Ovary (tissue), 9 donors: ENCODE data around the gene BRD3. TPM values are rescaled to one million over a fixed set of nuclear protein-coding genes. Genes with fewer than 3 reads are reported as not detected.

Source experiments
- DNase-seq, 5 donors: peaks; one replicate each; pipeline ENCODE4 v3.0.0-alpha.2; 2019 to 2020
- H3K27ac ChIP-seq, 2 donors: fragments of 200-600 bp; one replicate each; pipeline versions ENCODE4 v1.5.1 to v1.8.0; 2019 to 2022
- H3K27me3 ChIP-seq: fragments of 200-600 bp; one replicate; pipeline ENCODE4 v1.8.0; 2022
- H3K36me3 ChIP-seq: fragments of 200-600 bp; sonication (generic); one replicate; pipeline ENCODE4 v1.5.1; 2019
- H3K4me1 ChIP-seq: one replicate; pipeline ENCODE4 v1.8.1; 2013; ENCODE audit warnings: mild to moderate bottlenecking, moderate library complexity; ENCODE audit not compliant: insufficient read depth
- H3K4me3 ChIP-seq: fragments of 200-600 bp; sonication (generic); one replicate; pipeline ENCODE4 v1.5.1; 2017
- H3K9me3 ChIP-seq, 2 donors: fragments of 200-600 bp in 1 of 2; sonication (generic) in 1 of 2; one replicate each; pipeline versions ENCODE4 v1.5.1 to v1.8.1; 2013 to 2019; ENCODE audit warnings: mild to moderate bottlenecking in 1 of 2, moderate library complexity in 1 of 2
- EP300 ChIP-seq: sonication (generic); formaldehyde crosslinking; IDR thresholded peaks from one replicate; pipeline ENCODE4 v1.6.1; 2017; ENCODE audit warnings: antibody characterized with exemption
- POLR2A ChIP-seq: fragments of 450-650 bp; IDR thresholded peaks from one replicate; pipeline ENCODE4 v1.6.1; 2017; ENCODE audit warnings: antibody characterized with exemption, mild to moderate bottlenecking, moderate library complexity
- whole genome bisulfite sequencing, 3 donors: extraction: QIAGEN DNeasy Blood & Tissue Kit in 1 of 3; methylation state at CpG; one replicate each; pipeline versions ENCODE4 v1.1.5 to v1.1.7; 2013 to 2017; 5-methylcytosine and 5-hydroxymethylcytosine counted together
- intact Hi-C, 4 donors: fragments of 100-400 bp; cut with DNase I; formaldehyde crosslinking; loops; one replicate each; pipeline versions ENCODE4 v1.11.0 to v1.15.1; 2022 to 2023
- polyA plus RNA-seq, 2 donors: library from polyadenylated mRNA; stranded (reverse); fragments of 200-250 nt in 1 of 2; fragments of 350-450 nt in 1 of 2; fragmentation: Illumina TruSeq in 1 of 2; extraction: RNeasy Lipid Tissue Mini Kit (QIAGEN cat#74804) in 1 of 2; gene quantifications; one replicate each; pipeline ENCODE4 v1.2.3, GENCODE V29; 2013 to 2014
- total RNA-seq, 7 donors: library from RNA; depleted of rRNA in 2 of 7; stranded (reverse); fragments of >200 nt in 2 of 7; fragmentation: NEBNext Ultra II Directional in 3 of 7; extraction: Animal tissue kit (Norgen Biotek cat#: 25700) in 3 of 7; gene quantifications; one replicate each; pipeline versions ENCODE4 v1.1.0 to v1.2.4, GENCODE V29; 2016 to 2023
- TF ChIP-seq, protein P1 (sequence below), 3 donors: fragments of 450-650 bp in 2 of 3; fragments of 200-600 bp in 1 of 3; IDR thresholded peaks; one replicate each; pipeline versions ENCODE4 v1.5.1 to v1.8.0; 2016 to 2022; ENCODE audit warnings: antibody characterized with exemption in 3 of 3, mild to moderate bottlenecking in 1 of 3
- donor health status: DM: no; HTN: no; CAD: no; lungs with moderate emphysema.
- donor health status: DM: no; HTN: no; CAD: no.
- donor health status: Bipolar disorder and iron deficiency.
- donor health status: DM: yes; HTN: yes; CAD: no.
- donor health status: DM: no; HTN: no; CAD: no.
- donor health status: DM: yes; HTN: yes; CAD: no.

BRD3 gene
- total and polyA plus RNA-seq, 9 donors, result 14.9 to 52.1 (median 39.2) TPM

GRCh38 chr9:134010310-134011173 lies 57.3 kb downstream of the BRD3 start:
- Histone ChIP-seq H3K4me3 (no peak overlapping the region), H3K36me3 (no peaks in the 10 kb centered on the region)

DNA sequence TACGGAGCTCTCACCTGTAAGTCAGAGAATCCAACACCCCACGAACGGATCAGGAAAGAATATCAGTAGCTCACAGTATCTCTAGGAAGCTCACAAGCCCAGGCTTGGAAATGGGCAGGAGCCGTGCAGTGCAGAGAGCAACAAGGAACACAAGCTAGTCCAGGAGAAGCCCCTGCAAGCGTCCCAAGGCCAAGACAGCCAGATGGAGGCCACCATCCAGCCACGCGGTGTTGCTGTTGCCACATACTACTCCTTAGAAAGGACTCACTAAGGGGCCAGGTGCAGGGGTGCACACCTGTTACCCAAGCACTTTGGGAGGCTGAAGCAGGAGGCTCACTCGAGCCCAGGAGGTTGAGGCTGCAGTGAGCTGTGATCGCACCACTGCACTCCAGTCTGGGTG lies 60.3 kb downstream of the BRD3 start:
- no peaks in the 10 kb centered on the region for H3K36me3 ChIP-seq
- DNase-seq, result no peak
- TF ChIP-seq, protein P1, sequence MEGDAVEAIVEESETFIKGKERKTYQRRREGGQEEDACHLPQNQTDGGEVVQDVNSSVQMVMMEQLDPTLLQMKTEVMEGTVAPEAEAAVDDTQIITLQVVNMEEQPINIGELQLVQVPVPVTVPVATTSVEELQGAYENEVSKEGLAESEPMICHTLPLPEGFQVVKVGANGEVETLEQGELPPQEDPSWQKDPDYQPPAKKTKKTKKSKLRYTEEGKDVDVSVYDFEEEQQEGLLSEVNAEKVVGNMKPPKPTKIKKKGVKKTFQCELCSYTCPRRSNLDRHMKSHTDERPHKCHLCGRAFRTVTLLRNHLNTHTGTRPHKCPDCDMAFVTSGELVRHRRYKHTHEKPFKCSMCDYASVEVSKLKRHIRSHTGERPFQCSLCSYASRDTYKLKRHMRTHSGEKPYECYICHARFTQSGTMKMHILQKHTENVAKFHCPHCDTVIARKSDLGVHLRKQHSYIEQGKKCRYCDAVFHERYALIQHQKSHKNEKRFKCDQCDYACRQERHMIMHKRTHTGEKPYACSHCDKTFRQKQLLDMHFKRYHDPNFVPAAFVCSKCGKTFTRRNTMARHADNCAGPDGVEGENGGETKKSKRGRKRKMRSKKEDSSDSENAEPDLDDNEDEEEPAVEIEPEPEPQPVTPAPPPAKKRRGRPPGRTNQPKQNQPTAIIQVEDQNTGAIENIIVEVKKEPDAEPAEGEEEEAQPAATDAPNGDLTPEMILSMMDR (IDR thresholded peaks at IDR 0.05), result no peak
- TF ChIP-seq POLR2A (no peak), EP300 (no peak)
- intact Hi-C loops, result no loop called here
- 39 to 55% (median 43%) methylated on average over 9 of the region's 9 CpGs for WGBS, 3 donors
- H3K9me3 ChIP-seq, result no peaks in the 10 kb centered on the region
- no peak overlapping the region for H3K27ac ChIP-seq
- no peaks in the 10 kb centered on the region for H3K27me3 ChIP-seq
- H3K4me1 ChIP-seq, result no peaks in the 10 kb centered on the region
- H3K4me3 ChIP-seq, result no peak overlapping the region

More at GRCh38 chr9:134010310-134011173, 57.3 kb downstream of the BRD3 start:
- H3K9me3 ChIP-seq, result no peaks in the 10 kb centered on the region
- no peak overlapping the region for H3K27ac ChIP-seq
- TF ChIP-seq EP300 (no peak), POLR2A (no peak)
- TF ChIP-seq, protein P1 (IDR thresholded peaks at IDR 0.05), result no peak
- no peaks in the 10 kb centered on the region for H3K27me3 ChIP-seq
- 75 to 85% (median 81%) methylated on average over 20 of the region's 20 CpGs for WGBS, 3 donors
- H3K4me1 ChIP-seq, result no peaks in the 10 kb centered on the region
- no peak for DNase-seq
- intact Hi-C loops, result no loop called here

- H3K27ac ChIP-seq, result no peak overlapping the region
- H3K4me3 ChIP-seq, result no peak overlapping the region
- DNase-seq, result no peak
- TF ChIP-seq EP300 (no peak), POLR2A (no peak)
- TF ChIP-seq, protein P1 (IDR thresholded peaks at IDR 0.05), result no peak
- H3K9me3 ChIP-seq, result no peaks in the 10 kb centered on the region
- WGBS, 3 donors, result 18 to 35% (median 24%) methylated on average over 6 of the region's 6 CpGs
- intact Hi-C loops, result no loop called here
- no peaks in the 10 kb centered on the region for H3K4me1 ChIP-seq
- no peaks in the 10 kb centered on the region for H3K27me3 ChIP-seq
- H3K36me3 ChIP-seq, result no peaks in the 10 kb centered on the region
These were observed 60.7 kb downstream of the BRD3 start for GRCh38 chr9:134007150-134007549.

GRCh38 chr9:134005381-134005780 lies 62.4 kb downstream of the BRD3 start:
- Histone ChIP-seq H3K9me3 (no peaks in the 10 kb centered on the region), H3K27ac (no peak overlapping the region), H3K27me3 (no peaks in the 10 kb centered on the region), H3K4me1 (no peaks in the 10 kb centered on the region), H3K4me3 (no peak overlapping the region), H3K36me3 (no peaks in the 10 kb centered on the region)
- intact Hi-C loops, result no loop called here
- DNase-seq, result no peak
- TF ChIP-seq EP300 (no peak), POLR2A (no peak)
- TF ChIP-seq, protein P1 (IDR thresholded peaks at IDR 0.05), result no peak
- WGBS, 3 donors, result 80 to 84% (median 80%) methylated on average over 8 of the region's 8 CpGs
